OCI-LY7 (cell line): ENCODE data around the gene NAA10. TPM values are rescaled to one million over a fixed set of nuclear protein-coding genes. Genes with fewer than 3 reads are reported as not detected.

Experiments
- BruUV-seq: library from RNA; stranded (reverse); fragments of 400-500 nt; replicated peaks from 2 replicates; lab custom pipeline; 2021; lab: Mats Ljungman, UMichigan
- CTCF ChIA-PET: fragments of 300-600 bp; sonication (Branson Sonifier 250); formaldehyde crosslinking; loops from one replicate; lab custom pipeline; 2022; ENCODE audit warnings: antibody characterized with exemption; ENCODE audit not compliant: unreplicated experiment; lab: Charles Lee
- POLR2A ChIA-PET: fragments of 300-600 bp; sonication (Branson Sonifier 250); formaldehyde crosslinking; loops from one replicate; lab custom pipeline; 2022; ENCODE audit warnings: antibody characterized with exemption; lab: Charles Lee
- DNase-seq: peaks from one replicate; pipeline ENCODE4 v3.0.0-alpha.2; 2015; ENCODE audit warnings: low spot score
- H2AFZ ChIP-seq: fragments of 200-600 bp; sonication (generic), shearing (Covaris generic); 2 replicates; pipeline ENCODE4 v1.6.1; 2014; ENCODE audit warnings: mild to moderate bottlenecking, antibody characterized with exemption, low read length, moderate library complexity
- H3K27ac ChIP-seq: fragments of 200-600 bp; sonication (generic); 2 replicates; pipeline ENCODE4 v1.5.1; 2014; ENCODE audit warnings: mixed run types, low read depth, mild to moderate bottlenecking, moderate library complexity, low read length, inconsistent platforms; ENCODE audit not compliant: poor library complexity, severe bottlenecking
- H3K36me3 ChIP-seq: fragments of 200-600 bp; sonication (generic); 2 replicates; pipeline ENCODE4 v1.6.1; 2014; ENCODE audit warnings: mild to moderate bottlenecking, antibody characterized with exemption, low read length, moderate library complexity, mixed read lengths; ENCODE audit not compliant: insufficient read depth
- H3K4me1 ChIP-seq: fragments of 200-600 bp; sonication (generic); 2 replicates; pipeline ENCODE4 v1.5.1; 2014; ENCODE audit warnings: mild to moderate bottlenecking, low read length; ENCODE audit not compliant: insufficient read depth, poor library complexity, severe bottlenecking
- H3K4me2 ChIP-seq: fragments of 200-600 bp; sonication (generic); 2 replicates; pipeline ENCODE4 v1.6.1; 2014; ENCODE audit warnings: mild to moderate bottlenecking, low read length
- H3K4me3 ChIP-seq: fragments of 200-600 bp; sonication (generic); 2 replicates; pipeline ENCODE4 v1.5.1; 2014; ENCODE audit warnings: mild to moderate bottlenecking, low read depth, low read length; ENCODE audit not compliant: poor library complexity, severe bottlenecking
- H3K79me2 ChIP-seq: fragments of 200-600 bp; sonication (generic); 2 replicates; pipeline ENCODE4 v1.6.1; 2016; ENCODE audit warnings: low read depth, mild to moderate bottlenecking, low read length, moderate library complexity, mixed read lengths; ENCODE audit not compliant: insufficient read depth
- H3K9me2 ChIP-seq: fragments of 200-600 bp; sonication (generic); 2 replicates; pipeline ENCODE4 v1.6.1; 2016; ENCODE audit warnings: mild to moderate bottlenecking, low read length, mixed read lengths; ENCODE audit not compliant: insufficient read depth
- H3K9me3 ChIP-seq: fragments of 200-600 bp; sonication (generic); 2 replicates; pipeline ENCODE4 v1.6.1; 2014; ENCODE audit warnings: mild to moderate bottlenecking, mixed run types, low read length, mixed read lengths
- H4K20me1 ChIP-seq: fragments of 200-600 bp; sonication (generic); 2 replicates; pipeline ENCODE4 v1.6.1; 2014; ENCODE audit warnings: mild to moderate bottlenecking, antibody characterized with exemption, low read length, moderate library complexity, mixed read lengths; ENCODE audit not compliant: insufficient read depth
- CTCF ChIP-seq: fragments of 200-600 bp; sonication (generic); conservative IDR thresholded peaks from 2 replicates; pipeline ENCODE4 v1.5.1; 2014; ENCODE audit warnings: mild to moderate bottlenecking, antibody characterized with exemption, low read length, moderate library complexity, mixed read lengths
- EZH2phosphoT487 ChIP-seq: fragments of 200-600 bp; sonication (generic); IDR thresholded peaks from 2 replicates; pipeline ENCODE4 v1.6.1; 2018; ENCODE audit warnings: low read depth, borderline replicate concordance, mild to moderate bottlenecking, mixed run types, antibody characterized with exemption, low read length, moderate library complexity, mixed read lengths
- intact Hi-C: fragments of 100-400 bp; cut with micrococcal nuclease; formaldehyde crosslinking; loops from one replicate; pipeline ENCODE4 v1.10.0; 2022; ENCODE audit not compliant: unreplicated experiment
- total RNA-seq, 2 experiments: library from RNA; depleted of rRNA in 1 of 2; stranded (reverse); fragments of >200 nt in 1 of 2; shearing (Covaris generic) in 1 of 2; gene quantifications; 2 replicates each; pipeline ENCODE4 v1.2.3, GENCODE V29; 2014 to 2022

NAA10 gene
- total RNA-seq, 2 experiments from 2014 or later: 82.7 to 105 TPM

- BruUV-seq: no TSS peak
- Histone ChIP-seq H4K20me1 (no peaks in the 10 kb centered on the region), H3K36me3 (no peaks in the 10 kb centered on the region), H3K4me3 (peak overlapping the region; percentile 7), H3K9me2 (no peaks in the 10 kb centered on the region), H3K27ac (peak overlapping the region; percentile 65), H3K79me2 (no peaks in the 10 kb centered on the region), H2AFZ (peak overlapping the region; percentile 64; the same call in 1 of the 2 replicates), H3K4me1 (peaks cover 43% of the 10 kb centered on the region), H3K9me3 (no peaks in the 10 kb centered on the region), H3K4me2 (peak overlapping the region; percentile 48)
- ChIA-PET POLR2A (interaction anchor here (0.7 to 1.4 kb wide), 3 partner anchors 10 to 172 kb away, joined by 3 to 5 read pairs (median 3); partner anchors contain the start of gene ARHGAP4), CTCF (no interaction called here)
- TF ChIP-seq CTCF: no peak
- no peak for TF ChIP-seq EZH2phosphoT487
- peak; percentile 87 for DNase-seq
- intact Hi-C loops: no loop called here
Measured at GRCh38 chrX:153900831-153901752, 33.7 kb downstream of the NAA10 start.

- Histone ChIP-seq H3K4me2 (no peak overlapping the region), H2AFZ (no peak overlapping the region), H3K79me2 (no peaks in the 10 kb centered on the region), H3K27ac (no peak overlapping the region), H3K9me2 (no peaks in the 10 kb centered on the region), H4K20me1 (no peaks in the 10 kb centered on the region), H3K9me3 (no peaks in the 10 kb centered on the region), H3K36me3 (no peaks in the 10 kb centered on the region), H3K4me3 (no peak overlapping the region), H3K4me1 (peaks cover 27% of the 10 kb centered on the region)
- no peak for DNase-seq
- ChIA-PET CTCF (no interaction called here), POLR2A (no interaction called here)
- no TSS peak for BruUV-seq
- intact Hi-C loops: no loop called here
- TF ChIP-seq EZH2phosphoT487 (no peak), CTCF (no peak)
Measured at GRCh38 chrX:153897899-153898298, 36.9 kb downstream of the NAA10 start.

- ChIA-PET CTCF (no interaction called here), POLR2A (no interaction called here)
- intact Hi-C loops: loop anchor here (10.0 kb wide), 1 partner anchor 64 kb away; no protein-coding TSS in a partner anchor
- Histone ChIP-seq H3K4me2 (no peak overlapping the region), H3K9me3 (no peaks in the 10 kb centered on the region), H4K20me1 (no peaks in the 10 kb centered on the region), H3K36me3 (no peaks in the 10 kb centered on the region), H3K79me2 (no peaks in the 10 kb centered on the region), H3K4me3 (no peak overlapping the region), H2AFZ (no peak overlapping the region), H3K9me2 (no peaks in the 10 kb centered on the region), H3K4me1 (no peaks in the 10 kb centered on the region), H3K27ac (no peak overlapping the region)
- no peak for TF ChIP-seq EZH2phosphoT487
- no peak for TF ChIP-seq CTCF
- DNase-seq: no peak
- BruUV-seq: no TSS peak
Measured at GRCh38 chrX:153889123-153889522, 45.7 kb downstream of the NAA10 start.
